ENCODE results near the gene ADH7. TPM values are rescaled to one million over a fixed set of nuclear protein-coding genes. Genes with fewer than 3 reads are reported as not detected.

ADH7 gene
- total RNA-seq, 4 donors from 2014 or later, result 173 to 420 (median 318) TPM

DNA sequence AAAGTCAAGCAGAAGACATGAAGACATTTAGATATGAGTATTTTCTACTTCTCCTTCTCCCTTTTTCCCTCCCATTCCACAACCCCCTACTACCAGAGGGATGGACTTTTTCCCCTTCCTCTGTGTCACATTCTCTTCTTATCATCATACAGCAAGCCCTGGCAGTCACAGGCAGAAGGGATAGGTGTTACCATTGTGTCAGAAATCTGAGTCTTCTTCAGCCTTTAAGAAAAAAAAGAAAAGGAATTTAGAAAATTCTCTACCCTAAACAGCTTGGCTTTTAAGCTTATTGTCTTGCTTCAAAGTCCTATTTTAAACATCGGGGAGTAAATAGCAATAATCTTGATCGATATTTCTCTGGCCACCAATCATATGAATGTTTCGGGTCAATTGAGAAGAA is 51.7 kb downstream of the ADH7 start:
- no peaks in the 10 kb centered on the region for H3K27me3 ChIP-seq
- no peak for DNase-seq
- no peak overlapping the region for H3K4me3 ChIP-seq
- no peaks in the 10 kb centered on the region for H3K36me3 ChIP-seq
- H3K9me3 ChIP-seq, result no peaks in the 10 kb centered on the region
- 78 to 79% methylated on average over 3 of the region's 3 CpGs for WGBS, 2 donors
- peak overlapping the region; percentile 50 to 92 (median 84) for H3K27ac ChIP-seq
- intact Hi-C loops (cut with DNase I), result no loop called here
- TF ChIP-seq, protein P1, sequence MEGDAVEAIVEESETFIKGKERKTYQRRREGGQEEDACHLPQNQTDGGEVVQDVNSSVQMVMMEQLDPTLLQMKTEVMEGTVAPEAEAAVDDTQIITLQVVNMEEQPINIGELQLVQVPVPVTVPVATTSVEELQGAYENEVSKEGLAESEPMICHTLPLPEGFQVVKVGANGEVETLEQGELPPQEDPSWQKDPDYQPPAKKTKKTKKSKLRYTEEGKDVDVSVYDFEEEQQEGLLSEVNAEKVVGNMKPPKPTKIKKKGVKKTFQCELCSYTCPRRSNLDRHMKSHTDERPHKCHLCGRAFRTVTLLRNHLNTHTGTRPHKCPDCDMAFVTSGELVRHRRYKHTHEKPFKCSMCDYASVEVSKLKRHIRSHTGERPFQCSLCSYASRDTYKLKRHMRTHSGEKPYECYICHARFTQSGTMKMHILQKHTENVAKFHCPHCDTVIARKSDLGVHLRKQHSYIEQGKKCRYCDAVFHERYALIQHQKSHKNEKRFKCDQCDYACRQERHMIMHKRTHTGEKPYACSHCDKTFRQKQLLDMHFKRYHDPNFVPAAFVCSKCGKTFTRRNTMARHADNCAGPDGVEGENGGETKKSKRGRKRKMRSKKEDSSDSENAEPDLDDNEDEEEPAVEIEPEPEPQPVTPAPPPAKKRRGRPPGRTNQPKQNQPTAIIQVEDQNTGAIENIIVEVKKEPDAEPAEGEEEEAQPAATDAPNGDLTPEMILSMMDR (IDR thresholded peaks at IDR 0.05), result no peak
- no peak for TF ChIP-seq POLR2A (IDR thresholded peaks at IDR 0.05)
- peaks cover 0 to 48% (median 10%) of the 10 kb centered on the region in 3 donors for H3K4me1 ChIP-seq

DNA sequence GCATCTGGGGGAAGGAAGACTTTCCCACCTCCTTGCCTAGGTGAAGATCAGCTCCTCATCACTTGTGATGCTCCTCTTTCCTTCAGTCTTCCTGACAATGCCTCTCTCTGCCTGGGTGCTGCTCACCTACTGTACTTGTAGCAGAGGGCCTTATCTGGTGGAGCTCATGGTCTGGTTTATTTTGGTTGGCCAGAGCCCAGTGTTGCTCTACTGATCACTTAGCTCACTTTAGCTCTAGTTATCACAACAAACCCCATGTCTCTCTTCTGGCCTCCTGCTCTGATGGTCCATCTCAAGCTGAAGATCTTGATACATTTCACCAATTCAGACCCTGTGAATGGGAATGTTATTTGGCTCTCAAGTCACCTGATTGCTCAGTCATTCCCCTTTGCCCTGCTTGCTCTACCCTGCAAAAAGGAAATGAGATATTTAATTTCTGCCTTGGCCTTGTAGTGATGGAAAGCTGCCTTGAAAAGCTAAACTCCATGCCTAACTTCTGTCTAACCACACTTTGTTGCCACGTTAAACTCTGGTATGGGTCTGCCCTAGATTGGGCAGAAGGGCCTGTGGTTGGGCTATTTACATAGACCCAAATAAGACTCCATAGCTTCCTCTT is 52.3 kb downstream of the ADH7 start:
- H3K27me3 ChIP-seq, result no peaks in the 10 kb centered on the region
- no peak for DNase-seq
- no peaks in the 10 kb centered on the region for H3K36me3 ChIP-seq
- peak overlapping the region; percentile 50 to 92 (median 84) for H3K27ac ChIP-seq
- H3K4me1 ChIP-seq, result peaks cover 0 to 43% (median 10%) of the 10 kb centered on the region in 3 donors
- 40 to 88% methylated on average over 1 of the region's 1 CpG for WGBS, 2 donors
- TF ChIP-seq, protein P1 (IDR thresholded peaks at IDR 0.05), result no peak
- TF ChIP-seq POLR2A (IDR thresholded peaks at IDR 0.05), result no peak
- intact Hi-C loops (cut with DNase I), result no loop called here
- no peak overlapping the region for H3K4me3 ChIP-seq
- H3K9me3 ChIP-seq, result no peaks in the 10 kb centered on the region

DNA sequence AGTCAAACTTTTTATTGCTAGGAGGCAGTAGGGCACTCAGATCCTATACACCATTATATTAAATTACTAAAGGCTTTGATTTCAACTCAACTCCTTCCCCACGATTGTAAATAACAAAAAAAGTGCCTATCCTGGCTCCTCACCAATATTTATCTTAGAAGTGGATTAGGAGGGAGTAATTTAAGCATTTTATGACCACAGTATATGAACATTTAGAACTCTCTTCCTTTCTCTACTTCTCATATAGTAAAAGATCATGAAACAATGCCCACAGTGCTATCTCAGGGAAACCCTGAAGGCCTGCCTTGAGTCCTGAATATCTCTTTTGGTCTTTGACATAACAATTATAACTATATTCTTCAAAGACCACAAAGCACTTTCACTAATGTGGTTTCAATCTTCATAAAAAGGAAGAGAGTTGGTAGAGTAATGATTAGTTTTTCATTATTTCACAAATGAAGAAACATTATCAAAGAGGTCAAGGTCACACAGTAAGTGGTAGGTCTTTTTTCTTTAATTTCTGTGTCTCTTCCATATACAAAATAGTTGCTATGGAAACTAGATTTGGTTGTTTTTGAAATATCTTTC is 53.5 kb downstream of the ADH7 start:
- no peak for DNase-seq
- intact Hi-C loops (cut with DNase I), result no loop called here

DNA sequence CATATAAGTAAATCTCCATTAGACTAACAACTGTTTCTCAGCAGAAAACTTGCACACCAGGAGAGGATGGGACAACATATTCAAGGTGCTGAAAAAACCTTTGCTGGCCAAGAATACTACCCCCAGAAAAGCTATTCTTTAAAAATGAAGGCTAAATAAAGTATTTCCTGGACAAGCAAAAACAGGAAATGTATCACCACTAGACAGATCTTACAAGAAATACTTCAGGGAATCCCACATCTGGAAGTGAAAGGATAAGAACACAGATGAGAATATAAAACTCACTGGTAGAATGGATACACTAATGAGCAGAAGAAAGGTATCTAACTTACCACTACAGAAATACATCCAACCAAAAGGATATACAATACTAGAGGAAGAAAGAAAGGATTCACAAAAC is 55.6 kb downstream of the ADH7 start:
- Histone ChIP-seq H3K27ac (no peak overlapping the region), H3K9me3 (no peaks in the 10 kb centered on the region), H3K27me3 (no peaks in the 10 kb centered on the region), H3K4me1 (peaks cover 0 to 31% (median 10%) of the 10 kb centered on the region in 3 donors), H3K4me3 (no peak overlapping the region), H3K36me3 (no peaks in the 10 kb centered on the region)
- no peak for DNase-seq
- TF ChIP-seq, protein P1 (IDR thresholded peaks at IDR 0.05), result no peak
- TF ChIP-seq POLR2A (IDR thresholded peaks at IDR 0.05), result no peak
- intact Hi-C loops (cut with DNase I), result no loop called here

More for the DNA sequence above, 53.5 kb downstream of the ADH7 start:
- Histone ChIP-seq H3K9me3 (no peaks in the 10 kb centered on the region), H3K4me3 (no peak overlapping the region), H3K36me3 (no peaks in the 10 kb centered on the region), H3K27ac (peak overlapping the region in 3 of 4 donors; percentile 25 to 86 (median 83)), H3K27me3 (no peaks in the 10 kb centered on the region), H3K4me1 (peaks cover 0 to 40% (median 10%) of the 10 kb centered on the region in 3 donors)
- 14 to 27% methylated on average over 1 of the region's 1 CpG for WGBS, 2 donors
- TF ChIP-seq, protein P1 (IDR thresholded peaks at IDR 0.05), result no peak

DNA sequence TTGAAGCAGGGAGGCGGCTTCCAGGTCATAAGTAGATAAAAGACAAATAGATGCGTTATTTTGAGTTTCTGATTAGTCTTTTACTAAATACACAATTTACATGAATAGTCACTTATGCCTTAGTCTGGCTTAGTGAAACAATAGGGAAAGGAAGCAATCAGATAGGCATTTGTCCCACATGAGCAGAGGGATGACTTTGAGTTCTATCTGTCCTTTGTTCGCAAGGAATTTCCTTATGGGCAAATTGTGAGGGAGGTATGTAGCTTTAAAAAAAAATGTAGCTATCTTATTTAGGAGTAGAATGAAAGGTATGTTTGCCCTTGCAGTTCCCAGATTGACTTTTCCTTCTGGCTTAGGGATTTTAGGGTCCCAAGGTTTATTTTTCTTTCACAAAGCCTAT is 56.3 kb downstream of the ADH7 start:
- H3K27me3 ChIP-seq, result no peaks in the 10 kb centered on the region
- intact Hi-C loops (cut with DNase I), result no loop called here
- H3K9me3 ChIP-seq, result no peaks in the 10 kb centered on the region
- no peak for DNase-seq
- no peaks in the 10 kb centered on the region for H3K36me3 ChIP-seq
- no peak overlapping the region for H3K4me3 ChIP-seq
- H3K4me1 ChIP-seq, result peaks cover 0 to 24% (median 6%) of the 10 kb centered on the region in 3 donors
- no peak overlapping the region for H3K27ac ChIP-seq
- no peak for TF ChIP-seq POLR2A (IDR thresholded peaks at IDR 0.05)
- TF ChIP-seq, protein P1 (IDR thresholded peaks at IDR 0.05), result no peak
- 77 to 98% methylated on average over 3 of the region's 3 CpGs for WGBS, 2 donors

Data from esophagus squamous epithelium (tissue), 5 donors.